ENCODE measurements around the gene TBC1D5. TPM values are rescaled to one million over a fixed set of nuclear protein-coding genes. Genes with fewer than 3 reads are reported as not detected.

The TBC1D5 gene
- total RNA-seq, 1 donor from 2014 or later: 32.1 TPM

- no peak for DNase-seq (ENCODE audit: low read depth)
- no peak for TF ChIP-seq CTCF (conservative IDR thresholded peaks at IDR 0.05; ENCODE audit: low read depth, low read length)
- H3K4me3 ChIP-seq (ENCODE audit: low read depth, low read length): no peak overlapping the region
Measured at GRCh38 chr3:17489139-17489538, 253.3 kb downstream of the TBC1D5 start.

GRCh38 chr3:17481116-17481515, 261.3 kb downstream of the TBC1D5 start:
- DNase-seq (ENCODE audit: low read depth): no peak
- H3K4me3 ChIP-seq (ENCODE audit: low read depth, low read length): no peak overlapping the region
- no peak for TF ChIP-seq CTCF (conservative IDR thresholded peaks at IDR 0.05; ENCODE audit: low read depth, low read length)

- no peak overlapping the region for H3K4me3 ChIP-seq (ENCODE audit: low read depth, low read length)
- no peak for DNase-seq (ENCODE audit: low read depth)
- no peak for TF ChIP-seq CTCF (conservative IDR thresholded peaks at IDR 0.05; ENCODE audit: low read depth, low read length)
Measured at GRCh38 chr3:17479681-17480405, 262.6 kb downstream of the TBC1D5 start.

- DNase-seq (ENCODE audit: low read depth): peak; percentile 62
Measured at GRCh38 chr3:17478673-17479072, 263.8 kb downstream of the TBC1D5 start.

GRCh38 chr3:17473761-17474160, 268.7 kb downstream of the TBC1D5 start:
- DNase-seq (ENCODE audit: low read depth): no peak
- no peak for TF ChIP-seq CTCF (conservative IDR thresholded peaks at IDR 0.05; ENCODE audit: low read depth, low read length)
- H3K4me3 ChIP-seq (ENCODE audit: low read depth, low read length): no peak overlapping the region

More at GRCh38 chr3:17478673-17479072, 263.8 kb downstream of the TBC1D5 start:
- no peak overlapping the region for H3K4me3 ChIP-seq (ENCODE audit: low read depth, low read length)
- no peak for TF ChIP-seq CTCF (conservative IDR thresholded peaks at IDR 0.05; ENCODE audit: low read depth, low read length)

- DNase-seq (ENCODE audit: low read depth): no peak
- no peak overlapping the region for H3K4me3 ChIP-seq (ENCODE audit: low read depth, low read length)
- no peak for TF ChIP-seq CTCF (conservative IDR thresholded peaks at IDR 0.05; ENCODE audit: low read depth, low read length)
Measured at GRCh38 chr3:17469954-17470353, 272.5 kb downstream of the TBC1D5 start.

GRCh38 chr3:17469520-17469919, 272.9 kb downstream of the TBC1D5 start:
- DNase-seq (ENCODE audit: low read depth): no peak
- no peak for TF ChIP-seq CTCF (conservative IDR thresholded peaks at IDR 0.05; ENCODE audit: low read depth, low read length)
- H3K4me3 ChIP-seq (ENCODE audit: low read depth, low read length): no peak overlapping the region

Data from epithelial cell of proximal tubule (primary cell).